Activated CD4-positive, alpha-beta T cell treated with anti-CD3 and anti-CD28 coated beads, Interleukin-2, Interleukin-6, amounts not matched to agents 100 ng/mL and 50 ng/mL, durations not matched to agents 16 hours and 8 hours (primary cell): ENCODE data around the gene CD72.
"Not testable (repeated sequence)": the region's sequence is repeated elsewhere in the genome, so short reads cannot be mapped to it uniquely, and the experiment has no call there.

Experiments used
- DNase-seq: peaks from one replicate; pipeline ENCODE4 v3.0.0-alpha.2; 2020

CD72 gene

DNA sequence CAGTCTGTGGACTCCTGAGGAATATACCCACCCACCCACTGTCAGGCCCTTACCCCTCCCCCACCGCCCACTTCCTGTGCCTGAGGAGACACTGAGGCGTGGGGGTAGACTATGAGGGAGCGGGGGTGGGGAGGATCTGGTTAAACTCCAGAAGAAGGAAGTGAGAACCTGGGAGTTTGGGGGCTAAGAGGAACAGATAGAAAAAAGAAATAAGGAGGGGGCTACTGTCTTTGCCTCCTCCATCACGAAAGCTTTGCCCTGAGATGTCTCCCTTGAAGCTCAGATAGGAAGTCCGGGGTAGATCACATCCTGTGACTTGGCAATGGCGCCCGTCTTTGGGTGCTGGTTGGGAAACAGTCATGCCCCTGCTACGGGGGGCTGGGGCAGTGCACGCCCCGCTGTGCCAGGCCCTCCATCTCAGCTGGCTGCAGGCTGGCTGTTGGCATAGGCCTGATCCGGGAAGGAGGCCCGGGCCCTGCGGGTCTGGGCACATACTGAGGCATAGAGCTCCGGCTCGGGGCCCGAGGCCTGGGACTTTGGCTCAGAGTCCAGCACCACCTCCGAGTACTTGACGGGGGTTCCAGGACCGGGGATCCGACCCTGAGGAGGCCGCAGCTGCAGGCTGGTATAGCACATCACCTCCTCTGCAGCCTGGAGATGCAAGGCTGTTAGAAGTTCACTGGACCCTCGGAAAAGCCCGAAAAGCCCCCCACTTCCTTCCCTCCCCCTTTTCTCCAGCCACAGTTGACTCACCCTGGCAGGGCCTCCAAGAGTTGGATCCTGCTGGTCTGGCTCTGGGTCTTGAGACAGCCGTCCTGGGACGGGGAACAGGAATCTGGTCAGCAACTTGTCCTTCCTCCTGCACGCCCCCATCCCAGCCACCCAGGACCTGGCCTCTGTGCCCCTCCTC lies 31.5 kb upstream of the CD72 start:
- DNase-seq = peak; percentile 67

GRCh38 chr9:35646533-35647265 lies 28.5 kb upstream of the CD72 start:
- DNase-seq = peak; percentile 94

DNA sequence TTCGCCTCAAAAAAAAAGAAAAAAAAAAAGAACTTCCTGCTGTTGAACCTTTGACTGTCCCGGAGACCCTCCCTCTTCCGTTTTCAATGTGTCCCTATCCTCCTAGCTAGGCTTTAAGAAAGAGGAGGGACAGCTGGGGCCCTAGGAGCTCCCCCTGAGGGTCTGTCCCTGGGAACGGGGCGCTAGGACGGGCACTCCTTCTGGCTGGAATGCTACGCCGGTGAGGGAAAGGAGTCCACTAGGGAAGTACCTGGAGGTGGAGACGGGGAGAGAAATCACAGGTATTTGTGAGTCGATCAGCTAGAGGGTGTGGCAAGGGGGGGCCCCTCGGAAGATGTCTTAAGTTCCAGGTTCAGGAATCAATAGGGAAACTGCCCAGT lies 27.9 kb upstream of the CD72 start:
- DNase-seq = peak; percentile 26

DNA sequence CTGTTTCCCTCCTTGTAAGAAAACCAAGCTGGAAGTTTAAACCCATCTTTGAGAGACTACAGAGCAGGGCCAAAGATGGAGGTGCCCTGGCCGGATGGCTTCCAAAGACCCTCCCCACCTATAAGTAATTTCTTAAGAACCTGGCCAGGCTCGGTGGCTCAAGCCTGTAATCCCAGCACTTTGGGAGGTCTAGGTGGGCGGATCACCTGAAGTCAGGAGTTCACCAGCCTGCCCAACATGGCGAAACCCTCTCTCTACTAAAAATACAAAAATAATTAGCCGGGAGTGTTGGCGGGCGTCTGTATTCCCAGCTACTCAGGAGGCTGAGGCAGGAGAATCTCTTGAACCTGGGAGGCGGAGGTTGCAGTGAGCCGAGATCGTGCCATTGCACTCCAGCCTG lies 27.5 kb upstream of the CD72 start:
- not testable (repeated sequence) for DNase-seq

DNA sequence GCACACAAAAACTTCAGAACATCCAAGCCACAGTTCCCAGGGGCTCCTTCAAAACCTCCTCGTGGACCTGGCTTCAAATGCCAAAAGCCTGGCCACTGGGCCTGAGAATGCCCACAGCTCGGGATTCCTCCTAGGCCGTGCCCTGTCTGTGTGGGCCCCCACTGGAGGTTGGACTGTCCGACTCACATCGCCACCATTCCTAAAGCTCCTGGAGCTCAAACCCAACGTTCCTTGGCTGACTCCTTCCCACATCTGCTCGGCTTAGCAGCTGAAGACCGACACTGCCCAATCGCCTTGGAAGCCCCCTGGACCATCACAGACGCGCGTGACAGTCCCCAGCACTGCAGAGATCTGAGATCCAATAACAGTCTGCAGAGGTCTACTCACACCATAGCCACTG lies 24.8 kb upstream of the CD72 start:
- no peak for DNase-seq

DNA sequence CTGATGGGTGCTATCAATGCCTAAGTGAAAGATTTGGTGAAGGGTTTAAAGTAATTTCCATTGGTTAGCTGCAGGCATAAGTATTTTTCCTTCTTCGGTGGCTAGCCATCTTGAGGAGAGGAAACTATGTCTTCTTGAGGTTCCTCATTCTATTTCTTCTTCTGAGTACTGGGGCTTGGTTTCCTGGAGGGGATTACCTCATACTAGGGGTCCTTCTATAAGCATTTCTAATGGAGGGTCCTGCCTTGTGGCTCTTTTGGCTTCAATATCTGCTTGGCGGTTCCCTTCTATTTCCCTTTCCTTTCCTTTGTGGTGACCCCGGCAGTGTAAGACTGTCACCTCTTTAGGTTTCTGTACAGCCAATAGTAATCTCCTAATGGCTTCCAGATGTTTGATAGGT lies 23.3 kb upstream of the CD72 start:
- not testable (repeated sequence) for DNase-seq

DNA sequence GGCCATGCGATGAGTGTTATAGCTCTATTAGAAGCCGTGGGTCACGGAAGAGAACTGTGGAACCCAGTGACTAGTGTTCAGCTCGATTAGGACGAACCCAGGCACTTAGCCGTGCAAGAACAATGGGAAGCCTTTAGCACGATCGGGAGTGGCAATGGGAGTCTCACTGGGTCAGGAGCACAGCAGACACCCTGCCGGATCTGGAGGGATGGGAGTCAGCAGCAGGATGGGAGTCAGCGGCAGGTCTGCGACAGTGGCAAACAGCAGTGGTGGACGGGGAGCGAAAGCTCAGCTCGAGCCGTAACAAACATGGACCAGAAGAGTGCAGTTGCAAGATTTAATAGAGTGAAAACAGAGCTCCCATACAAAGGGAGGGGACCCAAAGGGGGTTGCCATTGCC lies 22.2 kb upstream of the CD72 start:
- DNase-seq = not testable (repeated sequence)

DNA sequence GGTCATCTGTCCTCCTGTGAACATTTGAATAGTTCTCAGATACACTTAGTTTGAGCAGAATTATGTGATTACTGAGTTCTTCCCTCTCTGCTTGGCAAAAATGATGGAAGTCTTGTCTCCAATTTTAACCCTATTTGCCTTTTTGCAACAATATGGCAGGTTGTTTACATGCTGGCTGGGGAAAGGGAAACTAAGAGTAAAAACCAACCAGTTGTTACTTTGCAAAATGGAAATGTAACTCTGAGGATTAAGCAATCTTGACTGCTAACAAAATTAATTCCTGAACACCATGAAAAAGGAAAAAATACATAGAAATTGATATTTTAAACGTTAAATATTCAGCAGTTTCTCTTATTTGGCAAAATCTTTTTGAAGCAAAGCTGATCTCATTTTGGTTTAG lies 21.4 kb upstream of the CD72 start:
- DNase-seq = no peak

DNA sequence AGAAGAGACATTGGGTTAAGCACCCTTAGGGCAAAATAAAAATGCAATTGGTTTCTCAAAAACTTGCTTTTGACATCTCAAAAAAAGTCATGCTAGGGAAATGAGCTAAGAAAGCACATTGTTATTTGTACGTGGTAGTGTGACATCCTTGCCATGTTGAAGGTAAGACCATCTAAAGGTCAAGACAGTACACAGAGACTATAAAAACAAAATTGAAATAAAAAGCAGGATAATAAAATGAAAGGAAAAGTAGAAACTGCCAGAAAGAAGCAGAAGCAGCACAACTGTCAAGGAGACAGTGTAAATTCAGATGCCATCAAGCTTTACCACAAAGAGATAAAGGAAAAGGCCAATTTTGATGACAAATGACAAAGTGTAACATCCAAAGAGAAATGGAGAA lies 21.0 kb upstream of the CD72 start:
- not testable (repeated sequence) for DNase-seq

GRCh38 chr9:35638751-35639150 lies 20.5 kb upstream of the CD72 start:
- not testable (repeated sequence) for DNase-seq

GRCh38 chr9:35637427-35637955 lies 19.3 kb upstream of the CD72 start:
- DNase-seq = not testable (repeated sequence)

DNA sequence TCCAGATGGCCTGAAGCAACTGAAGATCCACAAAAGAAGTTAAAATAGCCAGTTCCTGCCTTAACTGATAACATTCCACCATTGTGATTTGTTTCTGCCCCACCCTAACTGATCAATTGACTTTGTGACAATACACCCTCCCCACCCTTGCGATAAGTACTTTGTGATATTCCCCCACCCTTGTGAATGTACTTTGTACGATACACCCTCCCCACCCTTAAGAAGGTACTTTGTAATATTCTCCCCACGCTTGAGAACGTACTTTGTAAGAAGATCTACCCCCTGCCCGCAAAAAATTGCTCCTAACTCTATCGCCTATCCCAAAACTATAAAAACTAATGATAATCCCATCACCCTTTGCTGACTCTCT lies 18.6 kb upstream of the CD72 start:
- DNase-seq = not testable (repeated sequence)

- no peak for DNase-seq
Measured at GRCh38 chr9:35636135-35636876, 18.1 kb upstream of the CD72 start.

DNA sequence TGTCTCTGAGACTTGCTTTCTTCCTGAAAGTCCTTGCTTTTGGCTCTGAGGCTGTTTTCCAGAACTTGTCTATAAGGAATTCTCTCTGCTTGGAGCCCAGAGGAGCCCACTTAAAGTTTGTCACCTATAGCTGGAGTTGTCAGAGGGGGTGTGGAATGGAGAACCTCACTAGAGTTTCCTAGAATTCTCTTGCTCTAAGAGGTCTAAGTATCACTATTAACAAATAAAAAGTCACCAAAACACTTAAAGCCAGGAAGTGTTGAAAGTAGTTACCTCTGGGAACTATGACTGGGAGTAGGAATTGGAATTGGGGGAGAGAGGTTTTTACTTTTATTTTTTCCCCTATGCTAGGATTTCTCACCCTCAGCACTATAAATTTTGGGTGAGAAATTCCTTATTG lies 17.5 kb upstream of the CD72 start:
- no peak for DNase-seq

DNA sequence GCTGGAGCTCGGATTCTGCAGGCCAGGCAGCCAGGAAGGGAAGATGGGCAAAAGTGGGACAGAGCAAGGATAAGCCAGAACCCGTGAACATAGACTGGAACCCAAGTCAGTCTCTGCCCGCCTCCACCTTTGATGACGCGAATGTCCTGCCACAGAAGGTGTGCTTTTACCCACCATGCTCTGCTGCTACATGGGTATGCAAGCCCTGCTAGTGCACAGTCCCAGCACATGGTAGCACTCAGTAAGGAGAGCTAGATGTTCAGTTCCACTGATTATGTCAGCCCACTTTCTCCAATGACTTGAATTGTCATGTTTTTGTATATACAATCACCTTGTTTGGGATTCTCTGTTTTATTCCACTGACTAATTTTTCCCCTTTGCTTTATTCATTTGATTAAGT lies 11.4 kb upstream of the CD72 start:
- DNase-seq = no peak

- DNase-seq = no peak
Measured at GRCh38 chr9:35628389-35628991, 10.3 kb upstream of the CD72 start.

GRCh38 chr9:35627575-35627974 lies 9.4 kb upstream of the CD72 start:
- no peak for DNase-seq

DNA sequence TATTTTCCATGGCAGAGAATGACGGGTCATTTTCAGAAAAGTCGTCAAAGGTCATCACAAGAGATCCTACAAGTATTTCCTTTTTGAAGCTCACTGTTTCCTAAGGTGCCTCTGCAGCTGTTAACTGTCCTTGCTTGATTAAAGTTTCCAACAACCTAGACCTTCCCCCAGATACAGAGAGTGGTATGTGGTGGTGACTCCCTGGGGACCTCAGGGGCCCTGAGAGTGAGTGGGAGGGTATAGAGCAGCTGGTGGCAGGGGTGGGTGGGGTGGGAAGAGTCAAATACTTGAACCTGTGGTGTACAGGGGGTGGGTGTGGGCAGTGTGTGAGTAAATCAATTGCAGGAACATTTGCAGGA lies 1.6 kb upstream of the CD72 start:
- DNase-seq = no peak

GRCh38 chr9:35618854-35619799 lies 914 bp upstream of the CD72 start:
- DNase-seq = peak; percentile 43

DNA sequence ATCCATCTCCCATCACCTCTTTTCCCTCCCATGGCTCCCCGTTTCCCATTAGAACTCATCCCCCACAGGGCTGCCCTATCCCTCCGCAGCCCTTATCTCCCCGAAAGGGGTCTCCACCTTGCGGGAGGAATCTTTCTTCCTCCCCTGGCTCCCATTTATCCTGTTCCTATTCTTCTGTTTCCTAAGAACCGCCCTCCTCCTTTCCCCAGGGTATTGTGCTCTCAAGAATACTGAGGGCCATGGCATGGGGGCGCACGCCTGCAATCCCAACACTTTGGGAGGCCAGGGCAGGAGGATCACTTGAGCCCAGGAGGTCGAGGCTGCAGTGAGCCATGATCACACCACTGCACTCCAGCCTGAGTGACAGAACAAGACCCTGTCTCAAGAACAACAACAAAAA lies 665 bp downstream of the CD72 start:
- no peak for DNase-seq

GRCh38 chr9:35616681-35617459 lies 1.3 kb downstream of the CD72 start:
- peak; percentile 71 for DNase-seq
